HL-60/S4 (cell line): Measurements from ENCODE around the gene CLEC4G.

Experiments
- in situ Hi-C: fragments of 300-500 bp; cut with MboI; formaldehyde crosslinking; loops from 2 replicates; pipeline ENCODE4 v1.14.3; 2022; ENCODE audit warnings: low sequenced_read_pairs

Gene CLEC4G

GRCh38 chr19:7698583-7698982 is 33.3 kb downstream of the CLEC4G start:
- in situ Hi-C loops = no loop called here

- in situ Hi-C loops = no loop called here
Measured at GRCh38 chr19:7697721-7698287, 34.1 kb downstream of the CLEC4G start.

- in situ Hi-C loops = no loop called here
Measured at GRCh38 chr19:7694499-7694898, 37.4 kb downstream of the CLEC4G start.

- in situ Hi-C loops = no loop called here
Measured at GRCh38 chr19:7692417-7693088, 39.4 kb downstream of the CLEC4G start.

- in situ Hi-C loops = no loop called here
Measured at GRCh38 chr19:7691497-7691896, 40.4 kb downstream of the CLEC4G start.

GRCh38 chr19:7690779-7691258 is 41.1 kb downstream of the CLEC4G start:
- in situ Hi-C loops = no loop called here

GRCh38 chr19:7689165-7689564 is 42.7 kb downstream of the CLEC4G start:
- in situ Hi-C loops = loop anchor here (10.0 kb wide), 2 partner anchors 106 to 114 kb away; no protein-coding TSS in a partner anchor

GRCh38 chr19:7687177-7687576 is 44.7 kb downstream of the CLEC4G start:
- in situ Hi-C loops = loop anchor here (10.0 kb wide), 2 partner anchors 108 to 112 kb away; no protein-coding TSS in a partner anchor

GRCh38 chr19:7685546-7686445 is 46.1 kb downstream of the CLEC4G start:
- in situ Hi-C loops = loop anchor here (10.0 kb wide), 2 partner anchors 109 to 111 kb away; no protein-coding TSS in a partner anchor

- in situ Hi-C loops = loop anchor here (10.0 kb wide), 2 partner anchors 108 to 112 kb away; no protein-coding TSS in a partner anchor
Measured at GRCh38 chr19:7682175-7682855, 49.6 kb downstream of the CLEC4G start.

GRCh38 chr19:7681340-7682174 is 50.4 kb downstream of the CLEC4G start:
- in situ Hi-C loops = loop anchor here (10.0 kb wide), 2 partner anchors 107 to 113 kb away; no protein-coding TSS in a partner anchor

- in situ Hi-C loops = loop anchor here (10.0 kb wide), 2 partner anchors 106 to 114 kb away; no protein-coding TSS in a partner anchor
Measured at GRCh38 chr19:7680606-7681339, 51.1 kb downstream of the CLEC4G start, which contains the start of gene TRAPPC5. TSS of gene TRAPPC5 (plus strand) at chr19:7680833. CDS start at chr19:7682254, 1,421 bp downstream.

GRCh38 chr19:7679771-7680605 is 51.9 kb downstream of the CLEC4G start:
- in situ Hi-C loops = loop anchor here (10.0 kb wide), 2 partner anchors 105 to 115 kb away; no protein-coding TSS in a partner anchor

GRCh38 chr19:7678971-7679751 is 52.7 kb downstream of the CLEC4G start:
- in situ Hi-C loops = no loop called here
